NCI-H2107 treated with DMSO at 0.1 percent for 48 hours (cell line): ENCODE results near the gene L2HGDH.

Experiments used
- DNase-seq: peaks from one replicate; lab custom pipeline; 2025; ENCODE audit not compliant: unreplicated experiment; lab: John Stamatoyannopoulos, UW

Gene L2HGDH

DNA sequence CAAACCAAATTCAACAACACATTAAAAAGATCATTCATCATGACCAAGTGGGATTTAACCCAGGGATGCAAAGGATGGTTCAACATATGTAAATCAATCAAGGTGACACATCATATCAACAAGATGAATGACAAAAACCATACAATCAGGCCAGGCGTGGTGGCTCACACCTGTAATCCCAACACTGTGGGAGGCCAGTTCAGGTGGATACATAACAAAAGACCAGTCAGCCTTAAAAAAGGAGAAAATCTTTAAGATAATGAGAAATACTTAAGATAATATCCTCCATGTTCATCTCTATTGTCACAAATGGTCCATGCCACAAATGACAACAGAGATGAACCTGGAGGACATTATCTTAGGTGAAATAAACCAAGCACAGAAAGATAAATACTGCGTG, 12.4 kb downstream of the L2HGDH start:
- DNase-seq, result no peak

DNA sequence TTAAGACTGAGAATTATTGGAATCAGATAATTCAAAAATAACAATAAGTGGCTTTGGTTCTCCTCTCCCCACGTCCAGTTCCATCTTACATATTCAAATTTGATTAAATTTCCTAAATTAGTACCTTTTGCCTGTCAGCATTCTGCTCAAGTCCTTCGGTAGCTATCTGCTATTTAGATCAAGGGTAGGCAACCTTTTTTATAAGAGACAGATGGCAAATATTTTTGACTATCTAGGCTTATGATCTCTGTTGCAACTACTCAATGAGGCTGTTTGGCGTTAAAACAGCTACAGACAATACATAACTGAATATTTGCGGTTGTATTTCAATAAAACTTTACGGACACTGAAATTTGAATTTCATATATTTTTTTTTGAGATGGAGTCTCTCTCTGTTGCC, 21.7 kb downstream of the L2HGDH start:
- DNase-seq, result no peak

DNA sequence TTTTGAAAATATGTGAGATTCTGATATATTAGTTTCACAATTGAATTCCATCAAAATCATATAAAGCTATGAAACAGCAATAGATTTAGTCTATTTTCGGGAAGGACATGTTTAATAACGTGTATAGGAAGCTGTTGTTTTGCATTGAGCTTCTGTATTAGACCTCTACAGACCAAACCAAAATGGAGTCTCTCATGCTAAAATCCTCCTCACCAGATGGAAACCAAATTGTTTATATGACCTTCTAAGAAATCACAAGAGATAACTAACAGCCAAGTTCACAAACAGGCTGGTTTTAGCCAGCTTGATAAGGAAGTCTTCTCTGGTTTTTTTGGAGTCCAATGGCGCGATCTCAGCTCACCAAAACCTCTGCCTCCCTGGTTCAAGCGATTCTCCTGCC, 23.9 kb downstream of the L2HGDH start:
- DNase-seq, result no peak

DNA sequence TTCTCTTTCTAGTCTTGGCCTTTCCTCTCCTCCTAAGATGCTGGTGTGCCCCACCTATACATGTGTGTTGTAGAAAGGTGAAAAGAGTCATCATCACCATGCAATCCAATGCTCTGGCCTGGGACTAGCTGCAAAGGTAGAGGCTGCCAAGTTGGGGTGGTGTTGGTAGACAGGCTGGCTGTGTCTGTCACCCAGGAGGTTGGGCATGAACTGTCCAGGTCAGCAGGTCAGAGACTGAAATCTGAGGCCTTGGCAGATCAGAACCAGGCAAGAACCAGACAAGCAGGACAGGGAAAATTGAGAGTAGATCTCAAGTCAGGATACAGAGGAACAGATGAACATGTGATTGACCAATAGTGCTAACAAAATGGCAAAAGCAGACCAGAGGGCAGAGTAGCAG, 26.2 kb downstream of the L2HGDH start:
- DNase-seq, result no peak

DNA sequence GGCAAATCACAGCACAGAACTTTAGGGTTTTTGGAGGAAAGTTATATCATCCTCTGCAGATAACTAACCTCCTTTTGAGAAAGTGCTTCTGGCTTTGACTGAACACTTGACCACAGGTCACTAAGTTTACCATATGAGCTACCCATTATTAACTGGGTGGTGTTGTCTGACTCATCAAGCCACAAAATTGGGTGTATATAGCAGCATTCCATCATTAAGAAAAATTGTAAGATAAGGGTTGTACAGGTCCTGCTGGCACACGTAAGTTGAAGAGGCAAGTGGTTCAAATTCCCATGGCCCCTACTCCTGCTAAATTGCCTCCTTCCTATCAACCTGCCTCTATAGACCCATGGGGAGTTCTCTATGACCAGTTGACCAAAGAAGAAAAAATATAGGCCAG, 39.5 kb downstream of the L2HGDH start:
- DNase-seq, result no peak

DNA sequence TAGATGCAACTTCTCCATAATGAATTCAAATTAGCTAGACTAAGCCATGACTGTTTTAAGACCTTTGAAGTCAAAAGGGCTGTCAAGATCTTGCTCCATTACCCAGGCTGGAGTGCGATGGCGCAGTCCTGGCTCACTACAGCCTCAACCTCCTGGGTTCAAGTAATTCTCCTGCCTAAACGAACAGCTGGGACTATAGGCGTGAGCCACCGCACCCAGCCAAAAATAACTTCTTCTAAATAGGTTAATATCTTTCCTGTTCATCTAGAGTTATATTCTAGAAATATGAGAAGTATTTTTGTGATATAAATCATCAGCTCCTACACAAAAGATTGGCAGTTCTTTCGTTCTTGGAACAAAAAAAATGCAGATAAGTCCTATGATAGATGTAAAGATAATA, 41.1 kb downstream of the L2HGDH start:
- DNase-seq, result no peak

DNA sequence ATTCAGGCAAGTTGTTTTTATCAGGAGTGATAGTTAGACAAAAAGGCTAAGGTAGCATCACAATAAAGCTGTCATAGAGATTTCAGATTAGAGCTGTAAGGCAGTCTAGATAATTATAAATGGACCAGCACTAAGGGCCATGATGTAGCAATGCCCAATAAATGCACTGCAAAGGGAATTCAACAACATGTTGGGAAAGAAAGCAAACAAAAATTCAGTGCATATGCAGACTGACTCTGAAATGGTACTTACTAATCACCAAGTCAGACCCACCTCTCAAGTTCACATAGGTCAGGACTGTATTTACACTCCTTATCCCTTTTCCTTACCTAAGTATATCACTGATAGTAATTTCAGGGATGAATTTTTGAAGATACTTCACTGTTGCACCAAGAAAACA, 47.0 kb downstream of the L2HGDH start:
- DNase-seq, result no peak

DNA sequence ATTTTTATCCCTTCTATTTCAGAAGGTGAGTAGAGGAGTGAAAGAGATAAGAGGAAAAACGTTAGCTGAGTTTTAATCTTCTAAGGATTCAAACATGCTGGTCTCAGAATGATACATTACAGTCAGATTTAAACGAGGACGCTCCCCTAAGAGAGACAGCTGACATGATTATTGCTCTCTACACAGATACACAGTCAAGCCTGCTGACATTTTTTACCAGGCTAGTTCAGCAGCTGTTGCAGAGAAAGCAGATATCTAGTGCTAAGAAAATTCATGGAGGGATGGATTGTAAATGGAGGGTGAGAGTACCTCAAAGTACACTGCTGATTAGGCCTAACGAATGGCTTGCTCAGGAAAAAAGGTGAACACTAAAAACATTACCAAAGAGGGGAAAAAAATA, 48.7 kb downstream of the L2HGDH start:
- peak; percentile 3 for DNase-seq

DNA sequence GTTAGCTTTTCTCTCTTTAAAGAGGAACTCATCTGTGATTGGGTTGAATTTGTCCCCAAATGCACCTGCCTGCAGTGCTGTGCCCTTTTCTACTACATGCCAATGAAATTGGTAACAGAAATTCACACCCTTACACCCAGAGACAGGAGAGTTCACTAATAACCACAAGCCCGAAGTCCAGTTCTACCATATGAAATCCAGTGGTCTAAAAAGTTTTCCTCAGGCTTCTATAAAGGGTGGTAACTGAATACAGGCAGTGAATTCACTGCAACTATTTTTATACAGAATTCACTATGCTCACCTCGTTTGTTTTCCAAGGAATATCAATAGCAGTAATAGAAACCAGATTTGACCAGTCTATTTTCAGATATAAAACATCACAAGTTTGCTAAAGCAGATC, 49.2 kb downstream of the L2HGDH start:
- no peak for DNase-seq

DNA sequence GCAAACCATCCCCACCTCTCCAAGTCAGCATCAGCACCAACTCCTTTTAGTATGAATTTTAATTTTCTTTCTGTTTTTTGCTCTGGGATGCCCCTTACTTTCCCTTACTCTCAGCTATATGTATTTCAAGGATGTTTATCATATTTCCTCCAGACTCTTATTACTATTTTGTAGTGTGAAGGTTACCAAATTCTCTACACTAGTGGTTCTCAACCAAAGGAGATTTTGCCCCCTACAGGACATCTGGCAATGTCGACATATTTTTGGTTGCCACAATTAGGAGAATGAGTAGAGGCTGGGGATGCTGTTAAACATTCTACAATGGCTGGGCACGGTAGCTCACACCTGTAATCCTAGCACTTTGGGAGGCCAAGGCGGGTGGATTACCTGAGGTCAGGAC, 51.5 kb downstream of the L2HGDH start:
- peak; percentile 40 for DNase-seq

DNA sequence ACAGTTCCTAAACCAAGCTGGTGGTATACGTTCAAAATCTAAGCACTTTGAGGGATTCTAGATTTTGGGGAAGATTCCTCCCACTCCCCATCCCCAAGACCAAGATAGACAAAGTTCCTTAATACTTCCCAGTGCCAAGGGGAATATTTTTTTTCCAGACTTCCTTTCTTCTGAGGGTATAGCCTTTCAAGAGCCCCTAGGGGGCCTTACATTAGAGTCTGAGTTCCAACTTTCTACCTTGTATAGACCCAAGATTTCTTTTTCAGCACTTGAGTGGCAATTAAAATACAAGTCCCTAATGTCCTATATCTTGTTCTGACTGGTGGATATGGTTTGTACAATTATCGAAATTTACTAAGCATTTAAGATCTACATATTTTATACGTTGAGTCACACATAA, 52.0 kb downstream of the L2HGDH start:
- DNase-seq, result no peak

DNA sequence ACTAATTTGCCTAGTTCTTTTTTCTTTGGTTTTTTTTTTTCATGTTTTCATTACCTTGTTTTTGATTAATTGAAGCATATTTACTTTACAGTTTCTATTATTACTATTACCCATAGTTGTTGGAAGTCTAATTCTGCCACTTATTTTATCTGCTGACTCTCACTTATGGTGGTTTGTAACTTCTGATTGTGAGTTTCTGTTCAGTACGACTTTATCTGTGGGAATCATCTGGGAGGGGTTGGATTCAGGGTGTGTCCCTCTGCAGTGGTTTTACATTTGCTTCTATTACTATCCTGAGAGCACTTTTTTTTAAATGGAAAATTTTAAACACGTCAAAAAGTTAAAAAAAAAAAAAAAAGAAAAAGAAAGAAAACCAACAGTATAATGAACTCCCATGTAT, 54.3 kb downstream of the L2HGDH start:
- no peak for DNase-seq

DNA sequence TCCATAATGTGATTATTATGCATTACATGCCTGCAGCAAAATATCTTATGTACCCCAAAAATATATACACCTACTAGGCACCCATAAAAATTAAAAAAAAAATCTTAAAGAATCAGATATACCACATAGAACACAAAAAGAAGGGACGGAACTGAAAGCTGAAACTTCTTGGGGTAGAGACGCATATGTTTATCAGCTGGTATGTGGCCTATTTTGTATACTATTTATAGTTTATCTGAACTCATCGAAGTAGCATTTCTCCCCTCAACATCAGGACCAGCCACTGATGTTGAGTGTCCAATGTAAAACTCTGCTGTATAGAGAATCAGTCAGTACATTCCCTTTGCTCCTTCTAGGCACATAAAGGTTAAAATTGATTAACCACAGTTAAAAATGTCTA, 57.8 kb downstream of the L2HGDH start:
- no peak for DNase-seq

DNA sequence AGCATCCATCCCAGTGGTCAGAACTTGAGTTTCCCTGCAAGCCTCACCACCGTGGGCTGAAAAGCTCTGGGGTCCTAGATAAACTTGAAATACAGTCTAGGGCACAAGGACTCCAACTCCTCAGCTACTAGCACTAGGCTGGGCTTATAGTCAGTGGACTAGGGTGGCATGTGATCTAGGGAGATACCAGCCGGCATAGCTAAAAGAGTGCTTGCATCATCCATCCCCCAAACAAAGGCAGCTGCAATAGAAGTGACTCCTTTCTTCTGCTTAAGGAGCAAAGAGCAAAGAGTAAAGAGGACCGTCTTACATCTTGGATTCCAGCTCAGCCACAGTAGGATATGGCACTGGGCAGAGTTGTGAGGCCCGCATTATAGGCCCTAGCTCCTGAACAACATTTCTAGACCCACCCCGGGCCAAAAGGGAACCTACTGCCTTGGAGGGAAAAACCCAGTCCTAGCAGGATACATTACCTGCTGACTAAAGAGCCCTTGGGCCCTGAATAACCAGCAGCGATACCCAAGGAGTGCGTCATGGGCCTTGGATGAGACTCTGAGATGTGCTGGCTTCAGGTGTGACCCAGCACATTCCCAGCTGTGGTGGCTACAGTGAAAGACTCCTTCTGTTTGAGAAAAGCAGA, 62.8 kb downstream of the L2HGDH start:
- peak; percentile 7 for DNase-seq

DNA sequence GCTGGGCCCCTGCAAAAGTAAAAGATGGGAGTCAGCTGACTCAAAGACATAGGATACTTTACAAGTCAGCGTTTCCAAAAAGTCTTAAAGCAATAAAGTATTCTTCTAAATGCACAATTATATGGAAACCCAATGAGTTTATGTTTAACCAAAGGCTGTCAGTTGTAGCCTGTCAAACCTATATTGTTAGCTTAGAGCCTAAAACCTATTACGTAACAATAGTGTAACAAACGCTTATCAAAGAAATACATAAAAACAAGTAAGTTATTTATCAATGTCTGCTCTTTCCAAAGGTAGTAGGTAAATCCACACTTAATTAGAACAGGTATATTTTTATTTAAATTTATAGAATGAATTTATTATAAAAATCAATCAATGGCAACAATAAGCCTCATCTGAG, 64.8 kb downstream of the L2HGDH start:
- no peak for DNase-seq

DNA sequence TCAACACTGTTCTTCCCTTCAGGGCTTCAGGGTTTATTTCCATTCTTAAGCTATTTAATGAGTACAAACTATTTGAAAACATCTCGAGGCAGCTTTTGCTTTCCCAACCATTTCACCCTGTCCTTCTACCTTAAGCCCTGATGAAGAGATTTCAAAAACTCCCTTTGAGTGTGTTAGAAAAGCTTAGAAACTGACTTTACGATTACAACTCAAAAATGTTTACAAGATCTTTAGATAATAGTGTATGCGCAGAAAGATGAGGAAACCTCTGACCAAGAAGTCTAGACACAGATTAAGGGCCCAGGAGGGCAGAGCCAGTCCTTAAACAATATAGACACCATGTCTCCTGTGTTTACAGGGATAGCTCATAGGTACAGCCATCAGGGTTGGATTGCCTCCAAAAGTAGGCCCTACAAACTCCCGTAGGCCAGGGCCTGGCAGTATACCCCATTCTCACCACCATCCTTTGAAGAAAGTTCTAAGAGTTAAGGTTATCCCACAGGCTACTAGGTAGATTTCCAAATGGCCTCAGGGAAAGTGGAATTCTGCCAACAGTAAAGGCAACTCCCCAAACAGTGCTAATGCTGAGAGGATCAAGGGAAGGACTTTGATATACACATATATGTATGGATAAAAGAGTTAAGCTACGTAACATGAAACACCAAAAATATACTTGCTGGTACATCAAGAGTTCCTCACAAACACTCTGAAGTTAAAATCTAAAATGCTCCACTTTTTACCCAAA, 69.3 kb downstream of the L2HGDH start:
- no peak for DNase-seq

DNA sequence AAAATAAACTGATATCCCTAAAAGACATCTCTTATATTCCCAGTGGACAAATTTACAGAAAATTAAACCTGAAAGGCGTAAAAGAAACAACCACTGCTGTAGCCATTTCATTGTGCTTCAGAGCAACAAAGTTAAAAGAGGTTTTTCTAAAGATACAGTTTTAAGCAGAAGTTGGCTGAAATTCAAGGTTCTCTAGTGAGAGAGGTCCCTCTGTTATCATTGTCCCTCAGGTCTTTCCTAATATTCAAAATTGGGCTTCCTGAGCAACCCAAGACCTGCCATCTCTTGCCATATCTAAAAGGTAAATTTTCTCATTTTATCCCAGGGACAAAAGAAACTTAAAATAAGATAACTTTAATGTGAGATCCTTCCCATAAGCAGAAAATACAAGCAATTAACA, 69.9 kb downstream of the L2HGDH start:
- no peak for DNase-seq

DNA sequence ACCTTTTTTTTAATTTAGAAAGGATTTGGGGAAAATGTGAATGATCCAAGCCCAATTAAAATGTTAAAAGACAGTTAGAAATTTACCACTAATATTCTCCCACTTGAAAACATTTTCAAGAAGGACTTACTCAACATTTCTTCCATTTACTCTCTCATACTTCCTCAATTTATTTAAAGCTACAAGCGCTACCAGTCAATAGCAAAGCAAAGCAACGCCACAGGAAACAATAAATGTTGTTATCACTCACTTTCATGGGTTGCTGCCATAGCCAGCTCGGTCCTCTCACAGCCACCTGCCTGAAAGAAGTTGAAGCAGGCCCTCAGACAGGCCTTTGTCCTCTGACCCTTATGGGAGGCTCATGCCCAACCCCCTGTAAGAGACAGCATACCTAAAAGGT, 74.6 kb downstream of the L2HGDH start:
- DNase-seq, result no peak

DNA sequence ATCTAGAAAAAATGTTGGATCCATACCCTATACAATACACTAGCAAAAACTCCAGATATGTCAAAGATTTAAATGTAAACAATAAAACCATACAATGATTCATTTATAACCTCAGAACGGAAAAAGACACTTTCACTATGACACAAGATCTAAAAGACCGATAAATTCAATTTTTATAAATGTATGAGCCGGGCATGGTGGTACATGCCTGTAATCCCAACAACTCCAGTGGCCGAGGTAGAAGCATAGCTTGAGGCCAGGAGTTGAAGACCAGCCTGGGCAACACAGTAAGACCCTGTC, 78.1 kb downstream of the L2HGDH start:
- DNase-seq, result no peak

DNA sequence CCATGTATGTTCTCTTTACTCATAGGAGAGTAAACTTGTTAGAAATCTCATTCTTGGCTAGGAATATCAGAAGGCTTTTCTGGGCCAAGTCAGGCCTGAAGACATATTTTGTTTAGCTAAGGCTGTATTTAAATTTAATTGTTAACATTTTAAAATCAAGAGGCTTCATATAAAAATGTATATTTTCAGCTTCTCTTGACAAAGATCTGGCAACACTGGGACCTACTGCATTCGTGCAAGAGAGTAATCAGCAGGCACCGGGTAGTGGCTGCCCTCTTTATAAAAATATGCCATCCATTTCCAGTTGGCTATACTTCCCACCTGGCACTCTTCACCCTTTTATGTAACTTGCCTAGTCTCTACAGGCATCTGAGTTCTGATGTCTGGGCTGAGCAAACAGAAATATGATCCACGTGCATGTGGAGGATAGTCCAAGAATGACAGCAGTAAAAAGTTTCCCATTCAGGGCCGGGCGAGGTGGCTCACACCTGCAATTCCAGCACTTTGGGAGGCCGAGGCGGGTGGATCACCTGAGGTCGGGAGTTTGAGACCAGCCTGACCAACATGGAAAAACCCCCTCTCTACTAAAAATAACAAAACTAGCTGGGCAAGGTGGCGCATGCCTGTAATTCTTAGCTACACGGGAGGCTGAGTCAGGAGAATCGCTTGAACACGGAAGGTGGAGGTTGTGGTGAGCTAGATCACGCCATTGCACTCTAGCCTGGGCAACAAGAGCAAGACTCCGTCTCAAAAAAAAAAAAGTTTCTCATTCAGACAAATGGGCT, 78.7 kb downstream of the L2HGDH start:
- peak; percentile 94 for DNase-seq

DNA sequence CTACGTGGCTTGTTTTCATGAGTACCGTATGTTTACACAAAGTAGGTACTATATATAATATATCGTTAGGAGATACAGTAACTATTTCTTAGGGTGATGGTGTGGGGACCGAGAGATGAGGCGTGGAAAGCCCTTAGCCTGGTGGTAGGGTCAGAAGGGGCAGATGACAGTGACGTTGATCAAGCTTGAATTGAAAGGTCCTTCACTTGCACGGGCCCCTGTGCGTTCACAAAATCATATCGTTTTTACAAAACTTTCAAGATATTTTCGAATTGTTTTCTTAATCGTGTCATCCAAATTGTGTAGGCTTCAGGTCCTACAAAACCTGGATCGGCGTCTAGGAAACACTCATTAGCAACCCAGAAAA, 79.8 kb downstream of the L2HGDH start:
- no peak for DNase-seq

DNA sequence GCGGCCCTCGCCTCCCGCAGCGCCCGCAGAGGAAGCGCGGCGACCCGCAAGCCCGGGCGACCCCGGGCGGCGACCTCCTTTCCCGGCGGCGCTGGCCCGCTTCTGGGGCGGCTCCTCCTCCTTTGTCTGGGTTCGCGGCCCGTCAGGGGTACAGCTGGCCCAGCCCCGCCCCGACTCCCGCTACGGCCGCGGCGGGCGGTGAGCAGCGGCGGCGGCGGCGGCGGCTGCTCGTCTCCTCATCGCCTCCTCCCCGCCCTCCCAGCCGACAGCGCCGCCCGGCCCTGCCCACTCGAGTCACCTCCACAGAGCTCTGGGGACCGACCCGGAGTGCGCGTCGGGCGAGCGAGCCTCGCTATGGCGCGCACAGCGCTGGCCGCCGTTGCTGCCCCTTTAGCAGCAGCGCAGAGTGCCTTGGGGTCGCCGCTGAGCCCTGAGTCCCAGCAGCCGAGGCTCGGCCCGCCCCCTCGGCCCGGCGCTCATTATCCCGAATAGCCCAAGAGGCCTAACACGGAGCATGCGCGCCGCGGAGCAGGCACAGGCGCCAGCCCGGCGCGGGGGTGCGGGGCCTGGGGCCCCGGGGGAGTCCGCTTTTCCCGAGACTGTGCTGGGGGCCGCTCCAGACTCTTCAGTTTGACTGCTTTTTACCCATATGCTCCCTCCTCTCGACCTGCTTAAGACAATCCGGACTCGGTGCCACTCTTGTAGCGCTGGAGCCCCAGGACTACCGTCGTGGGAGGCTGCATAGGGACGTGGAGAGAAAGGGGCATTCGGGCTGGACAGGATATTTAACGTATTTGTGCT, 80.4 kb downstream of the L2HGDH start, which contains the start of gene SOS2:
Gene SOS2, minus strand, starts transcription at position 104 of the 801 bp plus-strand sequence. CDS start 295 bp downstream, outside the sequence.
- peak; percentile 70 for DNase-seq
